Endothelial cell (in vitro differentiated cells): ENCODE results near the gene MEA1. TPM values are rescaled to one million over a fixed set of nuclear protein-coding genes. Genes with fewer than 3 reads are reported as not detected.
A peak's percentile ranks its signal among the peaks of the same experiment; 100 is the strongest.

Experiments
- DNase-seq: peaks from one replicate; pipeline ENCODE4 v3.0.0; 2021; ENCODE audit warnings: low spot score
- H3K27ac Mint-ChIP-seq: one replicate; pipeline ENCODE4 v1.8.0; 2021; ENCODE audit warnings: mixed read lengths, inconsistent platforms; ENCODE audit not compliant: unreplicated experiment
- H3K27me3 Mint-ChIP-seq: one replicate; pipeline ENCODE4 v1.8.0; 2021; ENCODE audit warnings: mild to moderate bottlenecking, moderate library complexity, mixed read lengths, inconsistent platforms; ENCODE audit not compliant: unreplicated experiment
- H3K36me3 Mint-ChIP-seq: one replicate; pipeline ENCODE4 v1.8.0; 2021; ENCODE audit warnings: mild to moderate bottlenecking, low read depth, mixed read lengths, inconsistent platforms; ENCODE audit not compliant: unreplicated experiment
- H3K4me1 Mint-ChIP-seq: one replicate; pipeline ENCODE4 v1.8.0; 2021; ENCODE audit warnings: mild to moderate bottlenecking, mixed read lengths, inconsistent platforms; ENCODE audit not compliant: unreplicated experiment
- H3K4me3 Mint-ChIP-seq: one replicate; pipeline ENCODE4 v1.8.0; 2021; ENCODE audit warnings: mild to moderate bottlenecking, mixed read lengths, inconsistent platforms; ENCODE audit not compliant: unreplicated experiment
- H3K9me3 Mint-ChIP-seq: one replicate; pipeline ENCODE4 v1.8.0; 2021; ENCODE audit warnings: mixed read lengths, inconsistent platforms; ENCODE audit not compliant: unreplicated experiment
- CTCF ChIP-seq: fragments of 200-600 bp; sonication (generic); IDR thresholded peaks from one replicate; pipeline ENCODE4 v1.5.0; 2021; ENCODE audit warnings: antibody characterized with exemption; ENCODE audit not compliant: unreplicated experiment
- total RNA-seq: library from RNA; stranded (reverse); fragmentation: NEBNext Ultra II Directional; extraction: Animal tissue kit (Norgen Biotek cat#: 25700); gene quantifications from one replicate; pipeline ENCODE4 v1.2.1, GENCODE V29; 2021; ENCODE audit not compliant: unreplicated experiment

Gene MEA1
- total RNA-seq, 1 donor from 2014 or later, result 61.0 TPM

DNA sequence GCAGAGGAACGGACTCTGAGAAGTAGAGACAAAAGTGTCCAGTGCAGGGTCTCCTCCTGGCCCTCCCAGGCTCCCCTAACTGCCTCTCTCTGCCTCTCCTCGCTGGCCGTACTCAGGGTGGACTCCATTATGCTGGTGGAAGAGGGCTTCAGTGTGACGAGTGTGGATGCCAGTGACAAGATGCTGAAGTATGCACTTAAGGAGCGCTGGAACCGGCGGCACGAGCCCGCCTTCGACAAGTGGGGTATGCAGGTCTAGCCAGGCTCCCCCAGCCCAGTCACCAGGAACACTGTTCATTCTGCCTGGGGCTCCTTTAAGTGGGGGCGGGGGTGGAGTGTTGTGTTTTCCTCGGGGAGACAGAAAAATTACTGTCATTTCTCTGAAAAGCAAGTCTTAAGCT lies 51.6 kb downstream of the MEA1 start:
- Mint-ChIP-seq H3K36me3 (peaks cover 19% of the 10 kb centered on the region), H3K27me3 (peaks cover 10% of the 10 kb centered on the region), H3K4me1 (peaks cover 5% of the 10 kb centered on the region), H3K27ac (no peak overlapping the region), H3K9me3 (no peaks in the 10 kb centered on the region), H3K4me3 (peak overlapping the region; percentile 83)
- TF ChIP-seq CTCF, result no peak
- DNase-seq, result no peak

Other genes with a start within 250 kb of the MEA1 start
- 9.2 TPM for gene BICRAL, start 231.9 kb downstream of the MEA1 start, total RNA-seq
- gene RPL7L1, start 134.3 kb downstream of the MEA1 start, total RNA-seq, result 58.1 TPM
- gene PTCRA, start 97.9 kb downstream of the MEA1 start, total RNA-seq, result not detected
- 106 TPM for gene CNPY3, start 84.5 kb downstream of the MEA1 start, total RNA-seq
- gene GNMT, start 53.2 kb downstream of the MEA1 start, total RNA-seq, result 0.59 TPM
- 26.1 TPM for gene PEX6, start 34.8 kb downstream of the MEA1 start, total RNA-seq
- gene PPP2R5D, start 29.4 kb downstream of the MEA1 start, total RNA-seq, result 58.0 TPM
- gene KLHDC3, start 303 bp upstream of the MEA1 start, total RNA-seq, result 154 TPM
- 82.1 TPM for gene RRP36, start 7.7 kb upstream of the MEA1 start, total RNA-seq
- 42.2 TPM for gene CUL7, start 39.9 kb upstream of the MEA1 start, total RNA-seq
- 39.7 TPM for gene MRPL2, start 45.5 kb upstream of the MEA1 start, total RNA-seq
- gene KLC4, start 45.7 kb upstream of the MEA1 start, total RNA-seq, result 41.4 TPM
- 208 TPM for gene PTK7, start 62.4 kb upstream of the MEA1 start, total RNA-seq
- gene SRF, start 157.3 kb upstream of the MEA1 start, total RNA-seq, result 31.3 TPM
- gene CUL9, start 168.2 kb upstream of the MEA1 start, total RNA-seq, result 55.4 TPM
- gene DNPH1, start 215.5 kb upstream of the MEA1 start, total RNA-seq, result 4.5 TPM
- 1.0 TPM for gene TTBK1, start 229.5 kb upstream of the MEA1 start, total RNA-seq